ENCODE results near the gene UCN2. TPM values are rescaled to one million over a fixed set of nuclear protein-coding genes. Genes with fewer than 3 reads are reported as not detected.
"Not testable (repeated sequence)": the region's sequence is repeated elsewhere in the genome, so short reads cannot be mapped to it uniquely, and the experiment has no call there.

UCN2 gene
- total RNA-seq, 2 donors from 2014 or later: not detected

DNA sequence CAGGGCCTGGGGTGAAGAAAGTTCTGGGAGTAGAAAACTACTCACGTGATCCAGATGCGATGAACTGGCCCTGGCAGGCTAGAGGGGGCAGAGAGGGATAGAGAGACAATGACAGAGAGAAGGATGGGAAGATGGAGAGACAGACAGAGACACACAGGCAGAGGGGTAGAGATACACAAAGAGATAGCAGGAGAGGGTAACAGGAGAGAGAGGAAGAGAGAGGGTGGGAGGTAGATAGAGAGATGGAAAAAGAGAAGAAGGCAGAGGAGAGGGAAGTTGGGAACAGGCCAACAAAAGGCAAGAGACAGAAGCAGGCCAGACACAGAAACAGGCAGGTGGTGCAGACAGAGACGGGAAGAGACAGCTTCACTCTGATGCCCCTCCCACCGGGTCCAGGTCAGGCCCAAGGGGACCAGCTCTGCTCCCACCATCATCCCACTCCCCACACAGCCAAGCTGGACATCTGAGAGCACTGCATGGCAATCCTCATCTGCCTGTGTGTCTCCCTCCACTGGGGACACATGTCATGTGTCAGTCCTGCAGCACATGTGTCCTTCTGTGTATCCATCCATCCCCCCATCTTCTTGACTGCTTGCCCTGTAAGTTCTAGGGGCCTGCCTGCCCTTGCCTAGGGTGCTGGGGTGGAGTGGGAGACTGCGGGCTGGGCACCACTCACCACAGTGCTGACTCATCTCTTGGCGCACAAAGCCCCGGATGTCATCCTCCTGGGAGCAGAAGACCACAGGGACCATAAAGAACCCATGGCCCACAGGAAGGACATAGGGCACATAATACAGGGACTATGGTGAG, 2.2 kb upstream of the UCN2 start:
- intact Hi-C loops (cut with DNase I): no loop called here
- no peak for DNase-seq (ENCODE audit: low spot score)

GRCh38 chr3:48565186-48565585, 1.6 kb upstream of the UCN2 start:
- intact Hi-C loops (cut with DNase I): no loop called here
- DNase-seq (ENCODE audit: low spot score): no peak

- intact Hi-C loops (cut with DNase I): no loop called here
- no peak for DNase-seq (ENCODE audit: low spot score)
Measured at GRCh38 chr3:48564667-48565066, 1.1 kb upstream of the UCN2 start.

DNA sequence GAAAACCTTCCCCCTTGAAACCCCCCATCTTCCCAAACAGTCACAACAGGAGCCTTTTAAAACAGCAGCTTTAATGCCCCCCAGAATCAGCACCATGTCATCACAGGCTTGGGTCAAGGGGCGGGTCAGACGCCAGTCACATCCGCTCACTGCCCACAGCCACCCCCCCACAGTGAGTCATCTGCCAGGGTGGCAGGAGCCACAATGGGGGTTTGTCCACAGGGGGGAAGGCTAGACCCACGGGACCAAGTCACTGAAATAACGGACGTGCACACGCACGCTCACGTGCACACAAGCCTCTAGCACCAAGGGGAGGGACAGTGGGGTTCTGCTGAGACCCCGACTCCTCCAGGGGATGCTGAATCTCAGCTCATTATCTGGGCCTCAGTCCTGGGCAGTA, 441 bp upstream of the UCN2 start:
- intact Hi-C loops (cut with DNase I): no loop called here
- DNase-seq (ENCODE audit: low spot score): peak; percentile 89

- no peak for DNase-seq (ENCODE audit: low spot score)
- intact Hi-C loops (cut with DNase I): no loop called here
Measured at GRCh38 chr3:48562367-48563095, 1.1 kb downstream of the UCN2 start.

DNA sequence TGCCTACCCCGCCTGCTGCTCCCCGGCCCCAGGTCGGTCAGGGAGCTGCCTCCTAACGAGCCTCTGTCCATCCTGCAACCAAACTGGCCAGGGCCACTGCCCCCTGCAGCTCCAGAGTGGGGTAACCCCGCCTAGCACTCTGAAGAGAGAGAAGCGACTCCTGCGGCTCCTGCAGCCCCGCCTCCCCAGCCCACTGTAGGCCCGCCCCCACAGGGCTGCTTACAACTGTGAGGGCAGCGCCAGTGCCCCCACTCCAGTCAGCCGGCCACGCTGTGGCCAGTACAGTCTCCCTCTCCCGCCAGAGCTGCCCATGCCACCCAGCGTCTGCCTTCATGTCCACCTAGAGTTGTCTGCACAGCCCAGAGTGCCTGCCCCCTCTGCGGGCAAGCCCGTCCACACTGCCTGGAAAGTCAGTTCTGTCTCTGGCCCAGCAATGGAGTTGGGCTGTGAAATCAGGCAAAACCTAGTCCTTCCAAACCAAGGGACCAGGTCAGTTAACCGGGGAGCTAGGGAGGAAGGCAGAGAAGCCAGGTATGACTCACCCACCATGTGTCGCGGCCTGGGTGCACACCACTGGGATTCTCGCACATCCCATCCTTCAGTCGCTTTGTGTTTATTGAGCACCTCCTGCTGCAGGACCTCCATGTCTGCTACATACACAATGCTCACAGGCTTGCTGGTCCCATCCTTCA, 2.4 kb downstream of the UCN2 start:
- no peak for DNase-seq (ENCODE audit: low spot score)
- intact Hi-C loops (cut with DNase I): no loop called here

- DNase-seq (ENCODE audit: low spot score): no peak
- intact Hi-C loops (cut with DNase I): no loop called here
Measured at GRCh38 chr3:48560648-48561018, 2.9 kb downstream of the UCN2 start.

DNA sequence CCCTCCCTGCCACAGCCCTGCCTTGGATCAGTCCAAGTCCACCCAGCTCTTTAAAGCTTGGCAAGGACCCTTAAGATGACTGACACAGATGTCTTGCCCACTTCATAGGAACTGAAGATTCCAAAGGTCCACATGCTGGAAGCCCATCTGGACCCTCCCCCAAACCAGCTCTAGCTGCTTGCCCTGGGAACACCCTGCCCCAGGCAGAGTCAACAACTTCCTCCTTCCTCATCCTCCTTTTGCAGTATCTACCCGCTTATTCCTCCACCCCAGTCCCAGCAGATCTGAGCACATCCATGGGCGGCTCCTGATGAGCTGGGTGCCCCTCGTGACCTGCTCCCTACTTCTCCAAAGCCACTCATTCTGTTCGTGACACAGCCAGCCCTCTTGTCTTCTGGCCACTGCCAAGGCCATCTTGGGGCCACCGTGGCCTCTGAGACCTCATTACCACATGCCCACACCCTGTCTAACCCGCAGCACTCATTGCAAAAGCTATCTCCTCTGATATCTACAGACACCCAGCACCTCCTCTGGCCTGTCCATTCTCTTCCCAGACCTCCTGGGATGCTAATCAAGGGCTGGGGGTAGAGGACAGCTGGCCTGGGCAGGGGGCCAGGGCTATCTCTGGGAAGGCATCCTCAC, 5.0 kb downstream of the UCN2 start:
- peak; percentile 91 for DNase-seq (ENCODE audit: low spot score)
- intact Hi-C loops (cut with DNase I): no loop called here

- peak; percentile 100 for DNase-seq (ENCODE audit: low spot score)
- intact Hi-C loops (cut with DNase I): no loop called here
Measured at GRCh38 chr3:48556796-48557626, 6.6 kb downstream of the UCN2 start, which contains the start of gene PFKFB4. TSS of gene PFKFB4 (minus strand) at chr3:48556803. CDS start at chr3:48556777, 26 bp downstream.

DNA sequence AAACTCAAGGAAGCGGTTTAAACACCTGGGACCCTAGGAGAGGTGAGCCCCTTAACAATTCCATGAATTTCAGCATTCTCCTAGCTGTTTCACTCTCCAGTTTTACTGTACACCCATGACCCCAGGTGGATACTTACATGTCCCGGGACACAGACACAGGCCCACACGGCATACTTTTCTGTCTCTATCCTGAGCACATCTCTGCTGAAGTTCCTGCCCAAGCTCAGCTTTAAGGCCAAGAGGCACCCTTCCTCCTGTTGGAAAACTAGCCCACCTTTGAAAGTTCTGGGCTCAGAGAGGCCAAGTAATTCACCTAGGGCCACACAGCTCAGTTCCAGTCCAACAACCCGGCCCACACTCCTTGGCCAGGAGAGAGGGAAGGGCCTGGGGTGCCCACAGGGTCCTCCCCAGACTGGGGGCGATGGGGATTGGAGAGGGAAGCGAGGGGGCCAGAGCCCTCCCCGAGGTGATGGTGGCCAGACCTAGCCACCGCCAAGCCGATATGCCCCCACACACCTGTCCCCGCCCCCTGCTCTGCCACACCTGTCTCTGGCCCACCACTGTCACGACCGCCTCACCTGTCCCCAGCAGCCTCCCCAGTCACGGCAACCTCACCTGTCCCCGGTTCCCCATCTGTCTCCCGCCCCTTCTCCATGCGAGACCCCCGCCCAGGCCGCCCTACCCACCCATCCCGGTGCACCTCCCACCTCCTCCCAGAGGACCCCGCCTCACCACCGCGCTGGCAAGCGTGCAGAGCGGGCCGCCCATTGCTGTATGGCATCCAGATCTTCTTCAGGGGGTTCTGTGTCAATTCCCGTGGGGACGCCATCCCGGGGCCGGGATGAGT, 7.4 kb downstream of the UCN2 start:
- intact Hi-C loops (cut with DNase I): no loop called here
- DNase-seq (ENCODE audit: low spot score): no peak

DNA sequence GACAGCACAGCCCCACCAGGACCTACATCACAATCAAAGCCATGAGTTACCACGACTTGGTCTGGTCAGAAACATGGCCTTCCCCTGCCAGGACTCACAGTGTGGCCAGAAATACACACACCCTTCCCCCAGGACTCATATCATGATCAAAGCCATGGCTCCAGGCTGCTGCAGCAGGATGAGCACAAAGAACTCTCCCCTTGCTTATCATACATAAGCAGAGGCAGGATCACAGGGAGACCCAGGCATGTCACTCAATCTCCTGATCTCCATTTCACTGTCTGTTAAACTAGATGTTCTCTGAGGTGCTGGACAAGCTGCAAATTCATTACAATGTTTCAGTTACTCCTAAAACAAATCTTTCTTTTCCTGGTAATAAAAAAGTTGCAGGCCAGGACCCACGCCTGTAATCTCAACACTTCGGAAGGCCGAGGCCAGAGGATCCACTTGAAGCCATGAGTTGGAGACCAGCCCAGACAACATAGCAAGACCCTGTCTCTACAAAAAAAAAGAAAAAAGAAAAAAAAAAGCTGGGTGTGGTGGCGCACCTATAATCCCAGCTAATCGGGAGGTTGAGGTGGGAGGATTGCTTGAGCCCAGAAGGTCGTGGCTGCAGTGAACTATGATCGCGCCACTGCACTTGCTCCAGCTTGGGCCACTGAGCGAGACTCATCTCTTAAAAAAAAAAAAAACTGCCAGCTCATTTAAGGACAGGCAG, 8.2 kb downstream of the UCN2 start:
- no peak for DNase-seq (ENCODE audit: low spot score)
- intact Hi-C loops (cut with DNase I): no loop called here

- no peak for DNase-seq (ENCODE audit: low spot score)
- intact Hi-C loops (cut with DNase I): loop anchor here in 1 of 2 donors (5.0 kb wide), 1 partner anchor 107 kb away; the partner anchor contains the start of gene ATRIP
Measured at GRCh38 chr3:48553886-48554845, 9.4 kb downstream of the UCN2 start.

DNA sequence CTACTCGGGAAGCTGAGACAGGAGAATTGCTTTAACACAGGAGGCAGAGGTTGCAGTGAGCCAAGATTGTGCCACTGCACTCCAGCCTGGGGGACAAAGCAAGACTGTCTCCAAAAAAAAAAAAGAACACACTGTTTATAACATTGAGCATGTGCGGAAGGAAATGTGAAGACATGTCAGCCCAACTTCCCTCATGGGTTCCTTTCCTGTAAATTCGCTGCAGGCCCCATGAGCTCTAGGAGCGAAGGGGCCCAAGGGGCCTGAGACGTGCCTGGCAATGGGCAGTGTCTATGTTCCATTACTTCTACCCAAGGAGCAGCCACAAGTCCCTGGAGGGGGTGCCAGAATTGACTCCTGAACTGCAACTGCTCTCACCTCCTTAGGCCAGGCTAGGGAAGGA, 10.2 kb downstream of the UCN2 start:
- no peak for DNase-seq (ENCODE audit: low spot score)
- intact Hi-C loops (cut with DNase I): loop anchor here in 1 of 2 donors (5.0 kb wide), 1 partner anchor 106 kb away; the partner anchor contains the start of gene ATRIP

GRCh38 chr3:48552111-48552951, 11.2 kb downstream of the UCN2 start:
- intact Hi-C loops (cut with DNase I): loop anchor here in 1 of 2 donors (5.0 kb wide), 1 partner anchor 105 kb away; the partner anchor contains the start of gene ATRIP
- no peak for DNase-seq (ENCODE audit: low spot score)

DNA sequence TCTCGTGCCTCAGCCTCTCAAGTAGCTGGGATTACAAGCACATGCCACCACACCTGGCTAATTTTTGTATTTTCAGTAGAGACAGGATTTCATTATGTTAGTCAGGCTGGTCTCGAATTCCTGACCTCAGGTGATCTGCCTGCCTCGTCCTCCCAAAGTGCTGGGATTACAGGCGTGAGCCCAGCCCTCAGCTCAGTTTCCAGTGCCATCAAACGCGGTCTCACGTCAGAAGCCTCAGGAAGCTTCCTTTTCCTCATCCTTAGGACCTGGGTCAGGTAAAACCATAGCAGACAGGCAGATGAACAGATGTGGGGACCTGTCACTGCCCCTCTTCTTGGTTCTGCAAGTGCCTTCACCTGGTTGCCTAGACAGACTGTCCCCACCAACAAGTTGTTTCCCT, 11.9 kb downstream of the UCN2 start:
- intact Hi-C loops (cut with DNase I): loop anchor here in 1 of 2 donors (5.0 kb wide), 1 partner anchor 104 kb away; the partner anchor contains the start of gene ATRIP
- DNase-seq (ENCODE audit: low spot score): not testable (repeated sequence)

All from posterior vena cava (tissue), 2 donors.